HG03571 (cell line): Measurements from ENCODE around the gene ACTR10.
A peak's percentile ranks its signal among the peaks of the same experiment; 100 is the strongest.

Experiments
- ATAC-seq: cut with Tn5 transposase; IDR thresholded peaks from one replicate; pipeline ENCODE4 v1.9.1; 2021; ENCODE audit not compliant: unreplicated experiment

ACTR10 gene

GRCh38 chr14:58199726-58200479 is at the start of gene ACTR10:
TSS of gene ACTR10 (plus strand) at chr14:58200149. CDS start at chr14:58200218, 69 bp downstream.
- peak; percentile 94 for ATAC-seq

DNA sequence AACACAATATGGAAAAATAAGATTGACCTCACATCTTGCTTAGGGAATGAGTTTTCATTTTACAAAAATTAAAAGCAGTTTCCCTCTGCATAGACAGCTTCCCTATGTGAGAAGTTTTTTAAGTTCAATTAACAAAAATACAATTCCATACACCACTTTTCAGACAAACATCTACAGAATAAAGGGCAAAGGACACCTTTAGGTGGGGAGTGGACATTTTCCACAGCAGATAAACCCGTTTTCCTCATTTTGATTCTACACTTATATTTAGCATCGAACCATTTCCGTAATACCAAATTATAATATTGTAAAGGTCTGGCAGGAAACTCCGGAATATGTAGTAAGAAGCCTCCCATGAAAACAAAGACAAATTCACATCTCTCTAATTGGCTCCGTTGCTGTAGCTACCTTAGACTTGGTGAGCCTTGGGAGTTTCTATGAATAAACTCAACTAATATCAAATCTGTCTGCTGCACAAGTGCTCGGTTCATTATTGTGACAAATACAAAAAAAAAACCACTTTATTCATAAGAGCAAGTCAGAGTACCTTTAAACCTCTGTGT is 49.6 kb upstream of the ACTR10 start:
- ATAC-seq: no peak

DNA sequence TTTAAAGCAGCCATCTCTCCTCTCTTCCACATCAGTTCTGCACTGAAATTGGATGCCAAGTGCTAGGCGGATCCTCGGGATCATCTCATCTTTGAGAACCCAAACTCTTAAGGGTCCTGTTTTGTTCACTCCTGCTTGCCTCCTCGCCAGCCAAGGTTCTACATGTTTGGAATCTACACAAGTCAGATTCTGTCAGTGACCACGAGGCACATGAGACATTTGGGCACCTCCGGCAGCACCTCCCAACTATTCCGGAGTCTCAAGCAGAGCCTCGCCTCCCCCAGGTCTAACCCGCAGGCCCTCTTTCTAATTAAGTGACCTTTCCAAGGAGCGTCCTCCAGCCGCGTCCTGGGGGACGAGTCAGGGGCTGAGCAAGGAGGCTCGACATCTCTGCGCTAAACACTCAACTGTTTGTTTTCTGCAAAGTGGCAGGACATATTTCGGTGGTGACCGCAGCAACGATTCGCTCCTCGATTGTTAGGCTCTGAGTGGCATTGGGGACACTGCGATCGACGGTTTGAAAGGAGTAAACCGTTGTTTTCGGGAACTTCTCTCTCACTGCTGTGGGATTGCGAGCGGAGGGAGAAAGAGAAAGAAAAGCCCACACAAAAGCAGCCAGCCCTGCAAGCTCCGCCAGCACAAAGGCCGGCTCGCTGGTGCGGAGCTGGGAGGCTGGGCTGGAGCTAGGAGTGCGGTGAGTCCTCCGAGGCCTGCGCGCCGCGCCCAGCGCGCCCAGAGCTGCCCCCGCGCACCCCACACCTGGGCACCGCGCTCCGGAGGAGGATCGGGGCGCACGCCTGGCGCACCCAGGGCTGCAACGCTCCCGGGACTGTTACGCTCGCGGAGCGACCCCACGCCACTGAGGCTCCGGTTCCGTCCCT is 48.6 kb upstream of the ACTR10 start:
- ATAC-seq: peak; percentile 31

GRCh38 chr14:58152014-58152857 is 47.7 kb upstream of the ACTR10 start, which contains the start of gene ARMH4:
TSS of gene ARMH4 (minus strand) at chr14:58152213. CDS start at chr14:58139358, 12,855 bp downstream.
- peak; percentile 96 for ATAC-seq

GRCh38 chr14:58160561-58160960 is 39.4 kb upstream of the ACTR10 start:
- no peak for ATAC-seq

DNA sequence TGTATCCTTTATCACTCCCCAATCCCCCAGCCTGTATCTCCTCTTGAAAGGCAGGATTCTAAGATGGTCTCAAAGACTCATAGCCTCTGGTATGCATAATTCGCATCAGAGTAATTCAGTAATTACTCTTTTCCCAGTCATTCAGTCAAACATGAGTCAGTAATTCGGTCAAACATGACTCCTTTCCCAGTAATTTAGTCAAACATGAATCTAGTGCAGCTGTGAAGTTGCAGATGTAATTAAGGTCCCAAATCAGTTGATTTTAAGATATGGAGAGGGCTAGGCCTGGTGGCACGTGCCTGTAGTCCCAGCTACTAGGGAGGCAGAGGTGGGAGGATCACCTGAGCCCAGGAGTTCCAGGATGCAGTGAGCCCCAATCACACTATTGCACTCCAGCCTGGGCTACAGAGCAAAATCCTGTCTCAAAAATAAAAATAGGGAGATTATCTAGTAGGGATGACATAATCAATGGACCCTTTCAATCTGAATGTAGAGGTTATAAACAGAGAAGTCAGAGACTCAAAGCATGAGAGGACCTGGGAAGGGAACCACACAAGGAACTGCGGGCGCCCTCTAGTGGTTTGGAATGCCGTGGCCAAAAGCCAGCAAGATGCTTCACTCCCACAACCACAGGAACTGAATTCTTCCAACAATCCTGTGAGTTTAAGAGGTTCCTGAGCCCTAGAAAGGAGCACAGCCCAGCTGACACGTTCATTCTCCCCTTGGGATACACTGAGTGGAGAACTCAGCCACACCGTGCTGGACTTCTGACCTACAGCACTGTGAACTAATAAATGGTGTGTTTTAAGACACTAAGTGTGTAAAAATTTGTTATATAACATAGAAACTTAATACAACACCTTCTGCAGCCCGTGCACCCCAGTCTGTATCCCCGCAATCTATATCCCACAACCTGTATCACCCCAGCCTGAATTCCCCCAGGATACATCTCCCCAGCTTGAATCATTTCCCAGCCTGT is 33.7 kb upstream of the ACTR10 start:
- ATAC-seq: no peak

GRCh38 chr14:58167057-58167456 is 32.9 kb upstream of the ACTR10 start:
- no peak for ATAC-seq

- no peak for ATAC-seq
Observed at GRCh38 chr14:58167891-58168290, 32.1 kb upstream of the ACTR10 start.

DNA sequence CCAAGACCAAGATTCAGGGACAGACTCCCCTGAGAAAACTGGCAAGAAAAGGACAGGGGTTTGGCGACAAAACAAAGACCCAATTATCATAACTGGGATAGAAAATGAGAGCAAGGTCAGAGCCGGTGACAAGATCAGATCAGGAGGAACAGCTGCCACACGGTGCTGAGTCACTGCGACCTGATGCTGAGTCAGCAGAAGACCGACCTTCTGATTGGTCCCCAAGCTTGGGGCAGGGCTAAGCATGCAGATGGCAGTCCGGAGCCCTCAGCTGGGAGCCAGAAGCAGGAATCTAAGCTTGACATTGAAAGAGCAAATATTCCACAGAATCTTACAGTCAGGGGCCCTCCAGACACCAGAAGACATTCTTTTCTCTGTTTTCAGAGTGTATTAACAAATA is 28.9 kb upstream of the ACTR10 start:
- ATAC-seq: peak; percentile 79

DNA sequence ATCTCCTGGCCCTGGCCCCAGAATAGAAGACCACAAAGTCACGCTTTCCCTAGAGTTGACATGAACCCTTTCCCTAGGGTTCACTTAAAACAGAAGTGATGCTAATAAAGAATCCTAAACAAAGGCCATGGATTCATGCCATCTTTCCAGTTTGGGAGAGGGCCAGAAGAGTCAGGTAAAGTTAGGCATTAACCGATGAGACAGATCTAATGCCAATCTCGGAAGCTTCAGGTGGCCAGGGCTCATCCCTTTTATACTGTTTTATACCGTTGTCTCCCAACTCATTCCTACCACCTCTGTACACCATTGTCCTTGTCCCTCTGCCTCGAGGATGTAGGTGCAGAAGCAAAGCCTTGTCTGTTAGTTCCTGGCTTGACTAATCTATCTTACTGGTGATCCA is 22.8 kb upstream of the ACTR10 start:
- no peak for ATAC-seq

GRCh38 chr14:58189176-58189575 is 10.8 kb upstream of the ACTR10 start:
- ATAC-seq: no peak

DNA sequence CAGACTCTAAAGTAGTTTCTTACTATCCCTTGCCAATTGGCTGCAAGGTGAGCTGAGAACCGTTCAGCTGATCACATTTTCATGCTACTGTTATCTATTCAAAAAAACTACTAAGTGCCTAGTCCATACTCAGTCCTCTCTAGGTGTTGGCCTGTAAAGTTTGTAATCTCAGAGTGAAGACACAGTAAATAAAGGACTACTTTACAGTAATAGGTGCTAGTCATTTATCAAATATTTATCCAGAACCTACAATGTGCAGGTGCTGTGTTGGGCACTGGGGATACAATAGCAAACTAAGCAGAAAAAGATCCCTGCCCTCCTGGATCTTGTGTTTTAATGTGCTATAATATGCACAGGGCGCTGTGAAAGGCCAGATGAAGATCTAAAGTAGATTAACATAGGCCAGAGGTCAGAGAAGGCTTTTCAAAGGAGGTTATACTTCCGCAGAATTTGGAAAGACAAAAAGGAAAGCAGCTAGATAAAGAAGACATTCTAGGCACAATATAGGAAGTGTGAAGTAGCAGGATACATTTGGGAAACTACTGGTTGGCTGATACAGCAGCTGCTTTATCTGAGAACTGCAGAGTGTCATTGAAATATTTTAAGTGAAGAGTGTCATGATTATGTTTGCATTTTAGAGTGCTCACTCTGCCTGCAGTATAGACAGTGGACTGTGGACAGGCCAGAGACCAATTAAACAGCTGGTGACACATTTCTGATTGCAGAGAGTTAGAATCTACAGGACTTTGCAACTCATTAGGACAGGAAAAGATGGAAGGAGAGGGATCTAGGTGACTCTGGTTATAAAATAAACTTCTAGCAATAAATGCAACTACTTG is 8.0 kb upstream of the ACTR10 start:
- no peak for ATAC-seq

GRCh38 chr14:58193542-58193941 is 6.4 kb upstream of the ACTR10 start:
- ATAC-seq: no peak

GRCh38 chr14:58196198-58196597 is 3.8 kb upstream of the ACTR10 start:
- no peak for ATAC-seq

DNA sequence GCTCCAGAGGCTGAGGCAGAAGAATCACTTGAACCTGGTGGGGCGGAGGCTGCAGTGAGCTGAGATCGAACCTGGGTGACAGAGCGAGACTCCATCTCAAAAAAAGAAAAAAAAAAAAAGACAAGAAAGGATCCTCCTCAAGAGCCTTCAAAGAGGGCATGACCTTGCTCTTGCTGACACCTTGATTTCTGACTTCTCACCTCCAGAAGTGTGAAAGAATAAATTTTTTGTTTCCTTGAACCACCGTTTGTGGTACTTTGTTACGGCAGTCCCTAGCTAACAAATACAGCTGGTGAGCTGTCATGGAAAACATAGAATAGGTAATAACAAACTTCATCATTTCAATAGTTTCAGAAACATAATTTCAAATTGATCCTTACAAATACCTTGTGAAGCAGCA is 1.9 kb upstream of the ACTR10 start:
- no peak for ATAC-seq

- ATAC-seq: no peak
Observed at GRCh38 chr14:58200480-58200841, 512 bp downstream of the ACTR10 start.

- no peak for ATAC-seq
Observed at GRCh38 chr14:58200846-58201245, 897 bp downstream of the ACTR10 start.

- no peak for ATAC-seq
Observed at GRCh38 chr14:58213176-58213575, 13.2 kb downstream of the ACTR10 start.
